ENCODE measurements around the gene LZTS2. TPM values are rescaled to one million over a fixed set of nuclear protein-coding genes. Genes with fewer than 3 reads are reported as not detected.

Gene LZTS2
- total and polyA plus RNA-seq, 2 of the 8 experiments (the other 6 are each of a cell fraction or from before 2014, with no cell fraction given): 75.7 to 99.5 TPM

DNA sequence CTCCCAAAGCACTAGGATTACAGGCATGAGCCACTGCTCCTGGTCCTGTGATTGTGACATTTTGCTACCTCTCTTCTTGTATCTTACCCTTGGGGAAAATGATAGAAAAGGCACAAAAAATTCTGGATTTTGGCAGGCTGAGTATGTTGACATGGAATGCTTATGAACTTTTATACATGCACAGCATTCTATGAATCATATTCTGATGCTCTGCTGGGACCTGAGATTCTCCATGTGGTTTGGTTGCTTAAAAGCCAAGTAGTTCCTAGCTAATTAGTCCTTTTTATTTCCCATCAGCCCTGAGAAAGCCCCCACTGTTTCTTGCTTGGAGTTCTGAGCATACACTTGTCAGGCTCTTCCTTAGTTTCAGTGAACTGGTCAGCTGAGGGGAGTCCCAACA lies 53.9 kb downstream of the LZTS2 start:
- Histone ChIP-seq H3K18ac (ENCODE audit: extremely low read depth, low read length) (no peak overlapping the region), H4K20me1 (replicated peaks in 1 of 2; ENCODE audit: control insufficient read depth in 1 of 2, insufficient read depth in 2 of 2, low read length in 2 of 2) (peaks cover 12 to 14% of the 10 kb centered on the region in 2 experiments), H2AFZ (ENCODE audit: low read length) (no peak overlapping the region), H3K27ac (ENCODE audit: low read depth, low read length) (no peak overlapping the region), H2BK120ac (replicated peaks; ENCODE audit: low read depth, low read length) (no peak overlapping the region), H3K79me1 (ENCODE audit: low read depth, low read length) (no peaks in the 10 kb centered on the region; the same call in 1 of the 2 replicates), H2BK20ac (ENCODE audit: low read length) (no peak overlapping the region), H3K56ac (replicated peaks; ENCODE audit: insufficient read length, low read depth, low read length) (no peak overlapping the region), H3K14ac (ENCODE audit: insufficient read length) (no peak overlapping the region), H3K4me2 (ENCODE audit: insufficient read depth in 1 of 2, low read depth in 2 of 2, low read length in 2 of 2) (no peak overlapping the region), H2BK5ac (ENCODE audit: low read depth, low read length) (no peak overlapping the region), H3K9ac (replicated peaks in 1 of 4; ENCODE audit: extremely low read depth in 1 of 4, low read depth in 3 of 4, low read length in 3 of 4) (no peak overlapping the region), H3K4me1 (replicated peaks in 1 of 4; ENCODE audit: control insufficient read depth in 3 of 4, insufficient read depth in 4 of 4, low read length in 3 of 4) (peaks cover 0 to 7% (median 4%) of the 10 kb centered on the region in 4 experiments; a peak in 5 of 7 replicates), H4K5ac (ENCODE audit: insufficient read length, low read depth, low read length) (no peak overlapping the region), H3K79me2 (ENCODE audit: control insufficient read depth in 1 of 2, insufficient read depth in 2 of 2, low read length in 2 of 2) (no peaks in the 10 kb centered on the region), H4K8ac (ENCODE audit: extremely low read depth, insufficient read depth, low read length) (no peak overlapping the region), H3K27me3 (replicated peaks in 1 of 4; ENCODE audit: control insufficient read depth in 3 of 4, extremely low read depth in 1 of 4, insufficient read depth in 3 of 4, low read length in 3 of 4) (peaks cover 20 to 35% (median 32%) of the 10 kb centered on the region in 4 experiments), H3K4ac (replicated peaks; ENCODE audit: insufficient read length, low read depth, low read length) (no peak overlapping the region), H2BK15ac (ENCODE audit: low read length) (no peak overlapping the region), H4K91ac (replicated peaks; ENCODE audit: insufficient read length, low read length) (no peak overlapping the region), H3K9me3 (ENCODE audit: insufficient read depth in 2 of 2, low read depth in 1 of 2, low read length in 1 of 2) (no peaks in the 10 kb centered on the region), H2AK5ac (ENCODE audit: low read depth, low read length) (no peak overlapping the region), H3K23ac (ENCODE audit: insufficient read length) (no peak overlapping the region), H3K36me3 (ENCODE audit: control insufficient read depth in 2 of 4, insufficient read depth in 4 of 4, low read length in 3 of 4) (no peaks in the 10 kb centered on the region; a peak in 1 of 8 replicates), H3K4me3 (ENCODE audit: extremely low read depth in 1 of 4, insufficient read depth in 2 of 4, low read depth in 3 of 4, low read length in 4 of 4) (no peak overlapping the region), H3K23me2 (ENCODE audit: low read depth, low read length) (no peaks in the 10 kb centered on the region; the same call in 1 of the 2 replicates), H2BK12ac (ENCODE audit: low read depth, low read length) (no peak overlapping the region)
- ChIA-PET CTCF (ENCODE audit: partially characterized antibody) (interaction anchor here (1.2 to 59.5 kb wide), 5 partner anchors 7 to 88 kb away, joined by 3 to 2176 read pairs (median 110); partner anchors contain the start of genes KAZALD1, PDZD7 and SFXN3), POLR2A (ENCODE audit: partially characterized antibody) (no interaction called here)
- no peak for DNase-seq (ENCODE audit: low read depth in 1 of 2, low spot score in 2 of 2)
- FAIRE-seq: no peak
- TF ChIP-seq NANOG (IDR thresholded peaks at IDR 0.05; ENCODE audit: insufficient read depth, low read depth, low read length, poor library complexity, severe bottlenecking) (no peak), TBP (IDR thresholded peaks at IDR 0.05; ENCODE audit: low read depth, low read length) (no peak), NRF1 (IDR thresholded peaks at IDR 0.05; ENCODE audit: low read depth, low read length) (no peak), GABPA (IDR thresholded peaks at IDR 0.05; ENCODE audit: borderline replicate concordance, insufficient read depth, low read length) (no peak), ASH2L (IDR thresholded peaks at IDR 0.05; ENCODE audit: low read length) (no peak)
- TF ChIP-seq, protein P1, sequence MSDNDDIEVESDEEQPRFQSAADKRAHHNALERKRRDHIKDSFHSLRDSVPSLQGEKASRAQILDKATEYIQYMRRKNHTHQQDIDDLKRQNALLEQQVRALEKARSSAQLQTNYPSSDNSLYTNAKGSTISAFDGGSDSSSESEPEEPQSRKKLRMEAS (IDR thresholded peaks at IDR 0.05): no peak
